GM10266 (cell line): ENCODE data around the gene ASB1.

Source experiments
- DNase-seq: peaks from one replicate; pipeline ENCODE4 v3.0.0; 2012; ENCODE audit errors: extremely low spot score
- CTCF ChIP-seq: IDR thresholded peaks from 2 replicates; pipeline ENCODE4 v1.5.1; 2012; ENCODE audit warnings: mild to moderate bottlenecking, low read depth; ENCODE audit not compliant: control insufficient read depth, insufficient read depth; ENCODE audit errors: missing control alignments

Gene ASB1

GRCh38 chr2:238425979-238426567, 654 bp upstream of the ASB1 start:
- no peak for TF ChIP-seq CTCF
- DNase-seq: no peak

GRCh38 chr2:238427435-238428162, 872 bp downstream of the ASB1 start:
- TF ChIP-seq CTCF: no peak
- DNase-seq: no peak

- no peak for TF ChIP-seq CTCF
- DNase-seq: no peak
These were observed 2.1 kb downstream of the ASB1 start for GRCh38 chr2:238428866-238429265.

GRCh38 chr2:238430781-238431180, 4.1 kb downstream of the ASB1 start:
- TF ChIP-seq CTCF: no peak
- no peak for DNase-seq

GRCh38 chr2:238431456-238431855, 4.7 kb downstream of the ASB1 start:
- DNase-seq: no peak
- TF ChIP-seq CTCF: no peak

- no peak for TF ChIP-seq CTCF
These were observed 6.7 kb downstream of the ASB1 start for GRCh38 chr2:238433300-238433915.

More at GRCh38 chr2:238433300-238433915, 6.7 kb downstream of the ASB1 start:
- DNase-seq: no peak
